ENCODE measurements around the gene CDCA3.

The CDCA3 gene

GRCh38 chr12:6852651-6853354 is 1.7 kb upstream of the CDCA3 start:
- peak in 1 of 2 experiments; percentile 43 for DNase-seq

GRCh38 chr12:6851921-6852650 is 1.0 kb upstream of the CDCA3 start, which contains the start of gene USP5:
Gene USP5 (plus strand): TSS chr12:6852150. CDS start chr12:6852180, 30 bp downstream.
- peak; percentile 98 to 99 for DNase-seq

- DNase-seq = no peak
Measured at GRCh38 chr12:6850796-6851152, 312 bp downstream of the CDCA3 start.

- DNase-seq = no peak
Measured at GRCh38 chr12:6849976-6850560, 1.0 kb downstream of the CDCA3 start.

- no peak for DNase-seq
Measured at GRCh38 chr12:6849427-6849826, 1.7 kb downstream of the CDCA3 start.

- peak; percentile 26 to 65 for DNase-seq
Measured at GRCh38 chr12:6847676-6848075, 3.4 kb downstream of the CDCA3 start.

GRCh38 chr12:6846316-6846869 is 4.7 kb downstream of the CDCA3 start:
- peak in 1 of 2 experiments; percentile 57 for DNase-seq

- no peak for DNase-seq
Measured at GRCh38 chr12:6845395-6845794, 5.7 kb downstream of the CDCA3 start.

GRCh38 chr12:6843118-6843902 is 7.8 kb downstream of the CDCA3 start:
- DNase-seq = no peak

- no peak for DNase-seq
Measured at GRCh38 chr12:6842075-6842474, 9.0 kb downstream of the CDCA3 start.

- peak in 1 of 2 experiments; percentile 50 for DNase-seq
Measured at GRCh38 chr12:6840761-6841515, 10.1 kb downstream of the CDCA3 start, which contains the start of gene GNB3. Gene GNB3 (plus strand): TSS chr12:6840925. CDS start chr12:6841288, 363 bp downstream.

- peak in 1 of 2 experiments; percentile 94 for DNase-seq
Measured at GRCh38 chr12:6840330-6840729, 10.8 kb downstream of the CDCA3 start.

- DNase-seq = peak; percentile 96 to 97
Measured at GRCh38 chr12:6839482-6840201, 11.4 kb downstream of the CDCA3 start.

- no peak for DNase-seq
Measured at GRCh38 chr12:6838854-6839253, 12.2 kb downstream of the CDCA3 start.

- no peak for DNase-seq
Measured at GRCh38 chr12:6837370-6838060, 13.6 kb downstream of the CDCA3 start.

- DNase-seq = no peak
Measured at GRCh38 chr12:6836851-6837250, 14.2 kb downstream of the CDCA3 start.

GRCh38 chr12:6834873-6835272 is 16.2 kb downstream of the CDCA3 start:
- no peak for DNase-seq

- no peak for DNase-seq
Measured at GRCh38 chr12:6834254-6834653, 16.8 kb downstream of the CDCA3 start.

- no peak for DNase-seq
Measured at GRCh38 chr12:6833189-6833890, 17.7 kb downstream of the CDCA3 start.

GRCh38 chr12:6832125-6832524 is 19.0 kb downstream of the CDCA3 start:
- DNase-seq = no peak

Measured in NCI-H524 (cell line).